Fibroblast of villous mesenchyme (primary cell): ENCODE data around the gene GTF3C6. TPM values are rescaled to one million over a fixed set of nuclear protein-coding genes. Genes with fewer than 3 reads are reported as not detected.
"Not testable (repeated sequence)": the region's sequence is repeated elsewhere in the genome, so short reads cannot be mapped to it uniquely, and the experiment has no call there.

Experiments
- DNase-seq: peaks from one replicate; pipeline ENCODE4 v3.0.0-alpha.2; 2010; ENCODE audit warnings: low read depth
- H3K4me3 ChIP-seq: 2 replicates; pipeline ENCODE4 v1.5.1; 2011; ENCODE audit warnings: low read depth, mild to moderate bottlenecking, low read length
- CTCF ChIP-seq: IDR thresholded peaks from 2 replicates; pipeline ENCODE4 v1.5.1; 2012; ENCODE audit warnings: low read depth, mild to moderate bottlenecking, low read length; ENCODE audit not compliant: insufficient read depth
- total RNA-seq: library from RNA; depleted of rRNA; stranded (reverse); fragments of >200 nt; gene quantifications from 2 replicates; pipeline ENCODE4 v1.2.3, GENCODE V29; 2012

Gene GTF3C6
- total RNA-seq, 1 donor: 65.2 TPM

- TF ChIP-seq CTCF: peak; percentile 46
- peak; percentile 55 for DNase-seq
- no peak overlapping the region for H3K4me3 ChIP-seq
Observed at GRCh38 chr6:110999634-111000270, 41.2 kb downstream of the GTF3C6 start.

GRCh38 chr6:111002350-111002749, 43.8 kb downstream of the GTF3C6 start:
- no peak for TF ChIP-seq CTCF
- DNase-seq: no peak
- H3K4me3 ChIP-seq: no peak overlapping the region

- peak; percentile 68 for TF ChIP-seq CTCF
Observed at GRCh38 chr6:111011360-111012142, 53.0 kb downstream of the GTF3C6 start.

GRCh38 chr6:111012143-111012452, 53.6 kb downstream of the GTF3C6 start:
- no peak overlapping the region for H3K4me3 ChIP-seq
- DNase-seq: no peak
- no peak for TF ChIP-seq CTCF

More at GRCh38 chr6:111011360-111012142, 53.0 kb downstream of the GTF3C6 start:
- DNase-seq: peak; percentile 55
- no peak overlapping the region for H3K4me3 ChIP-seq

GRCh38 chr6:111012520-111012919, 54.0 kb downstream of the GTF3C6 start:
- DNase-seq, H3K4me3 ChIP-seq: not testable (repeated sequence)

- H3K4me3 ChIP-seq: no peak overlapping the region
- peak; percentile 28 for DNase-seq
- TF ChIP-seq CTCF: no peak
Observed at GRCh38 chr6:111013144-111013915, 54.8 kb downstream of the GTF3C6 start.

- no peak for TF ChIP-seq CTCF
- no peak overlapping the region for H3K4me3 ChIP-seq
- DNase-seq: peak; percentile 24
Observed at GRCh38 chr6:111015389-111016124, 57.1 kb downstream of the GTF3C6 start.

GRCh38 chr6:111017241-111017640, 58.7 kb downstream of the GTF3C6 start:
- H3K4me3 ChIP-seq, DNase-seq: not testable (repeated sequence)
